ENCODE results near the gene EXOC4.

Gene EXOC4

GRCh38 chr7:134084488-134085144, 831.7 kb downstream of the EXOC4 start:
- Histone ChIP-seq H3K4me3 (ENCODE audit: low read depth, low read length) (no peak overlapping the region), H2AFZ (ENCODE audit: low read length, unreplicated experiment) (no peak overlapping the region), H3K4me1 (ENCODE audit: control insufficient read depth, insufficient read depth, low read length, unreplicated experiment) (no peaks in the 10 kb centered on the region), H3K27ac (ENCODE audit: low read depth, low read length) (no peak overlapping the region), H3K36me3 (ENCODE audit: insufficient read depth, low read length) (no peaks in the 10 kb centered on the region), H3K79me2 (ENCODE audit: control insufficient read depth, insufficient read depth, low read length, unreplicated experiment) (no peaks in the 10 kb centered on the region), H3K27me3 (ENCODE audit: insufficient read depth, low read length) (no peaks in the 10 kb centered on the region)

GRCh38 chr7:134085311-134085710, 832.4 kb downstream of the EXOC4 start:
- H2AFZ ChIP-seq (ENCODE audit: low read length, unreplicated experiment) = no peak overlapping the region
- H3K4me1 ChIP-seq (ENCODE audit: control insufficient read depth, insufficient read depth, low read length, unreplicated experiment) = no peaks in the 10 kb centered on the region
- no peak overlapping the region for H3K4me3 ChIP-seq (ENCODE audit: low read depth, low read length)
- no peaks in the 10 kb centered on the region for H3K79me2 ChIP-seq (ENCODE audit: control insufficient read depth, insufficient read depth, low read length, unreplicated experiment)
- no peaks in the 10 kb centered on the region for H3K36me3 ChIP-seq (ENCODE audit: insufficient read depth, low read length)
- H3K27me3 ChIP-seq (ENCODE audit: insufficient read depth, low read length) = no peaks in the 10 kb centered on the region
- H3K27ac ChIP-seq (ENCODE audit: low read depth, low read length) = no peak overlapping the region

GRCh38 chr7:134086998-134087735, 834.3 kb downstream of the EXOC4 start:
- no peak overlapping the region for H3K27ac ChIP-seq (ENCODE audit: low read depth, low read length)
- H3K79me2 ChIP-seq (ENCODE audit: control insufficient read depth, insufficient read depth, low read length, unreplicated experiment) = no peaks in the 10 kb centered on the region
- no peaks in the 10 kb centered on the region for H3K4me1 ChIP-seq (ENCODE audit: control insufficient read depth, insufficient read depth, low read length, unreplicated experiment)
- no peak overlapping the region for H3K4me3 ChIP-seq (ENCODE audit: low read depth, low read length)
- no peak overlapping the region for H2AFZ ChIP-seq (ENCODE audit: low read length, unreplicated experiment)
- no peaks in the 10 kb centered on the region for H3K27me3 ChIP-seq (ENCODE audit: insufficient read depth, low read length)
- H3K36me3 ChIP-seq (ENCODE audit: insufficient read depth, low read length) = no peaks in the 10 kb centered on the region

DNA sequence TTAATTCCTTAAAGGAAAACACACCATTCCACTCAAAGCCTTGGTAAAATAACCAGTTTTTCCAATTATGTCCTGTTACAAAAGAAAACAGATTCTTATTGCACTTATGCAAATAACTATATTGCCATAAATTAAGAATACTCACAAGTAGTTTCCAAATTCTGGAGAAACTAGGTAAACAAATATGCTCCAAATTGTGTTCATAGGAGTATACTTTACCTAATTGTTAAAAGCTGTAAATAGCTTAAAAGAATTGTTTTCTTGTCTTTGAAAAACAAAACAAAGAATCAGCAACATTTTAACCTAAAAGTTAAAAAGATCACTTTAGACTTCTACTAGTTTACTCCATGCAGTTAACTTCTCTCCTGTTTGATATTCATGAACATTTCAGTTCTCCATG, 835.3 kb downstream of the EXOC4 start:
- H3K4me1 ChIP-seq (ENCODE audit: control insufficient read depth, insufficient read depth, low read length, unreplicated experiment) = no peaks in the 10 kb centered on the region
- H3K36me3 ChIP-seq (ENCODE audit: insufficient read depth, low read length) = no peaks in the 10 kb centered on the region
- no peaks in the 10 kb centered on the region for H3K79me2 ChIP-seq (ENCODE audit: control insufficient read depth, insufficient read depth, low read length, unreplicated experiment)

DNA sequence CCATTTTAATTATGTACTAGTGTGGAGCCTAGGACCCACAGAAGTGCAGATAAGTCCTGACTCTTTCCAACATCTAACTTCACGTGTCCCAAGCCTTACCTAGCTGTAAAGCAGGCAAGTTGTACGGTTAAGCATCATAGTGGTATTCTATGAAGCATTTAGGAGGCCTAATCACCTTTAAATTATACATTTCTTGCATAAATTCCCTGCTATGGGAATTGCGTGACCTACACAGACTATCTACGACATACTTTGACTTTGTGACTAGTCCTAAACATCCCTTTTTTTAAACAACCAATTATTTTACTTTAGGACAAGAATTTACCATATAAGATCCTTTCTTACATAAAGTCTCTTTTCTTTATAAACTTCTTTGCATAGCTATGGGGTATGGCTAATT, 836.6 kb downstream of the EXOC4 start:
- Histone ChIP-seq H3K79me2 (ENCODE audit: control insufficient read depth, insufficient read depth, low read length, unreplicated experiment) (no peaks in the 10 kb centered on the region), H3K27ac (ENCODE audit: low read depth, low read length) (no peak overlapping the region), H3K36me3 (ENCODE audit: insufficient read depth, low read length) (no peaks in the 10 kb centered on the region), H3K4me1 (ENCODE audit: control insufficient read depth, insufficient read depth, low read length, unreplicated experiment) (no peaks in the 10 kb centered on the region), H2AFZ (ENCODE audit: low read length, unreplicated experiment) (no peak overlapping the region), H3K27me3 (ENCODE audit: insufficient read depth, low read length) (no peaks in the 10 kb centered on the region), H3K4me3 (ENCODE audit: low read depth, low read length) (no peak overlapping the region)

More for the DNA sequence above, 835.3 kb downstream of the EXOC4 start:
- no peak overlapping the region for H2AFZ ChIP-seq (ENCODE audit: low read length, unreplicated experiment)
- no peak overlapping the region for H3K4me3 ChIP-seq (ENCODE audit: low read depth, low read length)
- no peaks in the 10 kb centered on the region for H3K27me3 ChIP-seq (ENCODE audit: insufficient read depth, low read length)
- no peak overlapping the region for H3K27ac ChIP-seq (ENCODE audit: low read depth, low read length)

DNA sequence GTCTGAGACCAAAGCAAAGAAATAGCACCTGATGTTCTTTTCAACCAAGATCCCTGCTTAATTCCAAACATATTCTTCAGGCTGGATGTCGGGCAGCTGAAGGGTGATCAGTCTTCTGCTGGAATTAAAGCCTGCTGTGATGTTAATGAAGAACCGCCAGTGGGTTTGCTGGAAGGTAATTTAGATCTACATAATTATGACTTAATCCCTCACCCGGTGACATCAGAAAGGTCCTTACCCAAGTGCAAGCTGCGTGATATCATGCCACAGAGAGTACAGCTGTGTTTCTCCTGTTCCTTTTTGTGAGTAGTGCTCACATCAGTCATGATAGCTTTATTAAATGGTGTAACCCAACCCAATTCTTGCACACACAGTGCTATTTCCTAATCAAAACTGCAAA, 845.2 kb downstream of the EXOC4 start:
- H3K4me1 ChIP-seq (ENCODE audit: control insufficient read depth, insufficient read depth, low read length, unreplicated experiment) = no peaks in the 10 kb centered on the region
- H3K27ac ChIP-seq (ENCODE audit: low read depth, low read length) = no peak overlapping the region
- no peak overlapping the region for H3K4me3 ChIP-seq (ENCODE audit: low read depth, low read length)
- peaks cover 7% of the 10 kb centered on the region; the same call in 1 of the 2 replicates for H3K27me3 ChIP-seq (ENCODE audit: insufficient read depth, low read length)
- H3K36me3 ChIP-seq (ENCODE audit: insufficient read depth, low read length) = no peaks in the 10 kb centered on the region
- no peak overlapping the region for H2AFZ ChIP-seq (ENCODE audit: low read length, unreplicated experiment)
- H3K79me2 ChIP-seq (ENCODE audit: control insufficient read depth, insufficient read depth, low read length, unreplicated experiment) = no peaks in the 10 kb centered on the region

GRCh38 chr7:134101716-134102115, 848.8 kb downstream of the EXOC4 start:
- peaks cover 4% of the 10 kb centered on the region; the same call in 1 of the 2 replicates for H3K27me3 ChIP-seq (ENCODE audit: insufficient read depth, low read length)
- H3K36me3 ChIP-seq (ENCODE audit: insufficient read depth, low read length) = no peaks in the 10 kb centered on the region
- H3K4me1 ChIP-seq (ENCODE audit: control insufficient read depth, insufficient read depth, low read length, unreplicated experiment) = no peaks in the 10 kb centered on the region
- H2AFZ ChIP-seq (ENCODE audit: low read length, unreplicated experiment) = no peak overlapping the region
- H3K27ac ChIP-seq (ENCODE audit: low read depth, low read length) = no peak overlapping the region
- no peak overlapping the region for H3K4me3 ChIP-seq (ENCODE audit: low read depth, low read length)
- no peaks in the 10 kb centered on the region for H3K79me2 ChIP-seq (ENCODE audit: control insufficient read depth, insufficient read depth, low read length, unreplicated experiment)

GRCh38 chr7:134104166-134104565, 851.3 kb downstream of the EXOC4 start:
- H3K27me3 ChIP-seq (ENCODE audit: insufficient read depth, low read length) = no peaks in the 10 kb centered on the region
- H3K36me3 ChIP-seq (ENCODE audit: insufficient read depth, low read length) = no peaks in the 10 kb centered on the region
- no peaks in the 10 kb centered on the region for H3K79me2 ChIP-seq (ENCODE audit: control insufficient read depth, insufficient read depth, low read length, unreplicated experiment)
- H2AFZ ChIP-seq (ENCODE audit: low read length, unreplicated experiment) = no peak overlapping the region
- no peak overlapping the region for H3K27ac ChIP-seq (ENCODE audit: low read depth, low read length)
- H3K4me3 ChIP-seq (ENCODE audit: low read depth, low read length) = no peak overlapping the region
- no peaks in the 10 kb centered on the region for H3K4me1 ChIP-seq (ENCODE audit: control insufficient read depth, insufficient read depth, low read length, unreplicated experiment)

DNA sequence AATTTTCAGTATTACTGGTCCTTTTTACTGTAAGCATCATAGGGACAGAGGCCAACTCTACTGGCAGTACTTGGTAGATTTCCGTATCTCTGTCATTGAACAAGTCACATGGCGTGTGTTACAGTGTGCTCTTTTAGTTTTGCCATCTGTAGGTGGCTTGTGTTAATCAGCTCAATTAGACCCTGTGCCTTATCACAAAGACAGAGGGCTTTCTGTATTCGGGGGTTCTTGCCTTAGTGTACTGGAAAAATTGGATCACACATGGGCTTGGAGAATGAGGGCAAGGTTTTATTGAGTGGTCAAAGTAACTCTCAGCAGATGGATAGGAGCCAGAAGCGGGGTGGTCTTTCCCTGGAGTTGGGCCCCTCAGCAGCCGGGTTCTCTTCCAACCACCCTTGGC, 853.0 kb downstream of the EXOC4 start:
- Histone ChIP-seq H3K27ac (ENCODE audit: low read depth, low read length) (no peak overlapping the region), H3K36me3 (ENCODE audit: insufficient read depth, low read length) (no peaks in the 10 kb centered on the region), H3K79me2 (ENCODE audit: control insufficient read depth, insufficient read depth, low read length, unreplicated experiment) (no peaks in the 10 kb centered on the region), H3K27me3 (ENCODE audit: insufficient read depth, low read length) (no peaks in the 10 kb centered on the region), H2AFZ (ENCODE audit: low read length, unreplicated experiment) (no peak overlapping the region), H3K4me1 (ENCODE audit: control insufficient read depth, insufficient read depth, low read length, unreplicated experiment) (no peaks in the 10 kb centered on the region), H3K4me3 (ENCODE audit: low read depth, low read length) (no peak overlapping the region)

DNA sequence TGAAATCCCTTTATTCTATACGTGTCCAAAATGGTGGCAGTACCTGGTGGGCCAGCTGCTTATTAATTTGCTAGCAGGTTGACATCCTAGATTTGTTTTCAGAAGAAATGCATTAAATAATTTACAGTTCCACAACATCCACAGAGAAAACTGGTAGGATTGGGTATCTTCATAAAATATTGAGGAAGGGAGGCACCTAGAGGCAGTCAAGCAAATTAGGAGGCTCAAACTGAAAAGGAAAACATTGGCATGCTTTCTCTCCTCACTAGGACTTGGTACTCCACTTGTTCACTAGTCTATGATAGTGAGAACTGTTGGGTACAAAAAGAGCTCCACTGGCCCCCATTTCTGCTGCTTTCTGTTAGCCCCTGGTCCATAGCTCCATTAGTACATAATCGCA, 855.9 kb downstream of the EXOC4 start:
- H3K36me3 ChIP-seq (ENCODE audit: insufficient read depth, low read length) = no peaks in the 10 kb centered on the region
- no peaks in the 10 kb centered on the region for H3K27me3 ChIP-seq (ENCODE audit: insufficient read depth, low read length)
- no peak overlapping the region for H3K4me3 ChIP-seq (ENCODE audit: low read depth, low read length)
- no peak overlapping the region for H3K27ac ChIP-seq (ENCODE audit: low read depth, low read length)
- H2AFZ ChIP-seq (ENCODE audit: low read length, unreplicated experiment) = no peak overlapping the region
- H3K4me1 ChIP-seq (ENCODE audit: control insufficient read depth, insufficient read depth, low read length, unreplicated experiment) = no peaks in the 10 kb centered on the region
- no peaks in the 10 kb centered on the region for H3K79me2 ChIP-seq (ENCODE audit: control insufficient read depth, insufficient read depth, low read length, unreplicated experiment)

DNA sequence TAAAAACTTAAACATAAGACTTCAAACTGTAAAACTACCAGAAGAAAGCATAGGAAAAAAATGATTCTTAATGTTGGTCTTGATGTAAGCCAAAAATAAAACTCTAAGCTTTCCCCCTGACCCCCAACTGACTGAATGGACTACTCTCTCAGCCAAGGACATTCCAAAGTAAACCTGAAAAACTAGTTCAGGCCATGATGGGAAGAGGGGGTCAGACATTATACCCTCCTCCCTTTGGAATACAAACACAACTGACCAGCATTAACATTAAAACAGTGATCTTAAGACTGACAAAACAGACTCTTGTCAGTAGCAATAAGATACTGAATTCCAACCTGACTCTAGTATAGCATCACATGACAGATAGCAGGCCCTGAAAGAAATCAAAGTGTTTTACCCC, 860.8 kb downstream of the EXOC4 start:
- H3K4me1 ChIP-seq (ENCODE audit: control insufficient read depth, insufficient read depth, low read length, unreplicated experiment) = no peaks in the 10 kb centered on the region
- no peak overlapping the region for H2AFZ ChIP-seq (ENCODE audit: low read length, unreplicated experiment)
- H3K36me3 ChIP-seq (ENCODE audit: insufficient read depth, low read length) = no peaks in the 10 kb centered on the region
- H3K27ac ChIP-seq (ENCODE audit: low read depth, low read length) = no peak overlapping the region
- no peaks in the 10 kb centered on the region for H3K79me2 ChIP-seq (ENCODE audit: control insufficient read depth, insufficient read depth, low read length, unreplicated experiment)
- H3K4me3 ChIP-seq (ENCODE audit: low read depth, low read length) = no peak overlapping the region
- no peaks in the 10 kb centered on the region for H3K27me3 ChIP-seq (ENCODE audit: insufficient read depth, low read length)

Data from ACC112 (cell line).